Ectodermal cell (in vitro differentiated cells): ENCODE results near the gene CPED1.
"Not testable (repeated sequence)": the region's sequence is repeated elsewhere in the genome, so short reads cannot be mapped to it uniquely, and the experiment has no call there.

ENCODE experiments used
- H3K27ac ChIP-seq: 2 replicates; pipeline ENCODE4 v1.7.0; 2013; ENCODE audit warnings: mild to moderate bottlenecking, low read depth, low read length; ENCODE audit not compliant: insufficient read depth, poor library complexity, severe bottlenecking
- H3K27me3 ChIP-seq: 2 replicates; pipeline ENCODE4 v1.7.0; 2013; ENCODE audit warnings: mild to moderate bottlenecking, low read length; ENCODE audit not compliant: insufficient read depth, control insufficient read depth, poor library complexity, severe bottlenecking
- H3K36me3 ChIP-seq: one replicate; pipeline ENCODE4 v1.7.0; 2013; ENCODE audit warnings: low read length; ENCODE audit not compliant: control insufficient read depth, insufficient read depth
- H3K4me1 ChIP-seq: one replicate; pipeline ENCODE4 v1.7.0; 2013; ENCODE audit warnings: low read length; ENCODE audit not compliant: control insufficient read depth, insufficient read depth
- H3K4me3 ChIP-seq: 2 replicates; pipeline ENCODE4 v1.7.0; 2013; ENCODE audit warnings: low read depth, low read length, control low read depth; ENCODE audit not compliant: insufficient read depth
- H3K9me3 ChIP-seq: 2 replicates; pipeline ENCODE4 v1.7.0; 2013; ENCODE audit warnings: mild to moderate bottlenecking, low read length, moderate library complexity; ENCODE audit not compliant: control insufficient read depth
- WGBS, 2 experiments: methylation state at CpG; one replicate each; pipeline ENCODE4 v1.1.7; 2013; ENCODE audit warnings: missing lambda C conversion rate in 2 of 2; 5-methylcytosine and 5-hydroxymethylcytosine counted together

Gene CPED1

GRCh38 chr7:121026159-121026558 is 37.6 kb downstream of the CPED1 start:
- Histone ChIP-seq H3K9me3 (no peaks in the 10 kb centered on the region), H3K36me3 (no peaks in the 10 kb centered on the region), H3K4me3 (no peak overlapping the region), H3K4me1 (no peaks in the 10 kb centered on the region), H3K27ac (no peak overlapping the region), H3K27me3 (no peaks in the 10 kb centered on the region)
- WGBS, 2 experiments, result 88 to 100% methylated on average over 1 of the region's 1 CpG

- Histone ChIP-seq H3K27ac (no peak overlapping the region), H3K27me3 (no peaks in the 10 kb centered on the region), H3K9me3 (no peaks in the 10 kb centered on the region), H3K36me3 (no peaks in the 10 kb centered on the region), H3K4me1 (no peaks in the 10 kb centered on the region), H3K4me3 (no peak overlapping the region)
- 91 to 97% methylated on average over 3 of the region's 3 CpGs for WGBS, 2 experiments
These were observed 38.1 kb downstream of the CPED1 start for GRCh38 chr7:121026577-121027111.

- no peak overlapping the region for H3K4me3 ChIP-seq
- H3K27me3 ChIP-seq, result no peaks in the 10 kb centered on the region
- no peaks in the 10 kb centered on the region for H3K36me3 ChIP-seq
- H3K27ac ChIP-seq, result no peak overlapping the region
- no peaks in the 10 kb centered on the region for H3K4me1 ChIP-seq
- H3K9me3 ChIP-seq, result no peaks in the 10 kb centered on the region
- WGBS, 2 experiments, result 85 to 89% methylated on average over 7 to 9 of the region's 10 CpGs
These were observed 39.5 kb downstream of the CPED1 start for GRCh38 chr7:121027761-121028669.

- Histone ChIP-seq H3K4me1 (no peaks in the 10 kb centered on the region), H3K36me3 (no peaks in the 10 kb centered on the region), H3K27me3 (no peaks in the 10 kb centered on the region), H3K27ac (no peak overlapping the region), H3K4me3 (no peak overlapping the region), H3K9me3 (no peaks in the 10 kb centered on the region)
- WGBS, 2 experiments, result 95 to 97% methylated on average over 1 of the region's 1 CpG
These were observed 40.8 kb downstream of the CPED1 start for GRCh38 chr7:121029302-121029701.

GRCh38 chr7:121030308-121030707 is 41.8 kb downstream of the CPED1 start:
- Histone ChIP-seq H3K4me3 (no peak overlapping the region), H3K36me3 (no peaks in the 10 kb centered on the region)
- 95 to 97% methylated on average over 5 of the region's 5 CpGs for WGBS, 2 experiments

GRCh38 chr7:121032645-121033460 is 44.3 kb downstream of the CPED1 start:
- Histone ChIP-seq H3K27me3 (no peaks in the 10 kb centered on the region), H3K9me3 (no peaks in the 10 kb centered on the region), H3K4me3 (no peak overlapping the region), H3K27ac (no peak overlapping the region), H3K4me1 (no peaks in the 10 kb centered on the region), H3K36me3 (no peaks in the 10 kb centered on the region)
- WGBS, 2 experiments, result 89 to 93% methylated on average over 7 of the region's 7 CpGs

More at GRCh38 chr7:121030308-121030707, 41.8 kb downstream of the CPED1 start:
- no peak overlapping the region for H3K27ac ChIP-seq
- H3K9me3 ChIP-seq, result no peaks in the 10 kb centered on the region
- no peaks in the 10 kb centered on the region for H3K4me1 ChIP-seq
- H3K27me3 ChIP-seq, result no peaks in the 10 kb centered on the region

GRCh38 chr7:121034929-121035328 is 46.4 kb downstream of the CPED1 start:
- Histone ChIP-seq H3K4me1 (no peaks in the 10 kb centered on the region), H3K27ac (no peak overlapping the region), H3K36me3 (no peaks in the 10 kb centered on the region), H3K9me3 (no peaks in the 10 kb centered on the region), H3K27me3 (no peaks in the 10 kb centered on the region), H3K4me3 (no peak overlapping the region)

GRCh38 chr7:121036776-121037175 is 48.3 kb downstream of the CPED1 start:
- H3K9me3 ChIP-seq, H3K4me3 ChIP-seq, H3K27ac ChIP-seq, H3K4me1 ChIP-seq, H3K36me3 ChIP-seq, H3K27me3 ChIP-seq: not testable (repeated sequence)

GRCh38 chr7:121037329-121037728 is 48.8 kb downstream of the CPED1 start:
- WGBS, 2 experiments, result 90 to 96% methylated on average over 2 of the region's 2 CpGs
- H3K27ac ChIP-seq, H3K9me3 ChIP-seq, H3K27me3 ChIP-seq, H3K36me3 ChIP-seq, H3K4me1 ChIP-seq, H3K4me3 ChIP-seq: not testable (repeated sequence)
